ENCODE data around the gene RBM39.
A peak's percentile ranks its signal among the peaks of the same experiment; 100 is the strongest.
"Not testable (repeated sequence)": the region's sequence is repeated elsewhere in the genome, so short reads cannot be mapped to it uniquely, and the experiment has no call there.

RBM39 gene

GRCh38 chr20:35706591-35707529 lies 35.2 kb downstream of the RBM39 start:
- not testable (repeated sequence) for DNase-seq (ENCODE audit: low spot score)

DNA sequence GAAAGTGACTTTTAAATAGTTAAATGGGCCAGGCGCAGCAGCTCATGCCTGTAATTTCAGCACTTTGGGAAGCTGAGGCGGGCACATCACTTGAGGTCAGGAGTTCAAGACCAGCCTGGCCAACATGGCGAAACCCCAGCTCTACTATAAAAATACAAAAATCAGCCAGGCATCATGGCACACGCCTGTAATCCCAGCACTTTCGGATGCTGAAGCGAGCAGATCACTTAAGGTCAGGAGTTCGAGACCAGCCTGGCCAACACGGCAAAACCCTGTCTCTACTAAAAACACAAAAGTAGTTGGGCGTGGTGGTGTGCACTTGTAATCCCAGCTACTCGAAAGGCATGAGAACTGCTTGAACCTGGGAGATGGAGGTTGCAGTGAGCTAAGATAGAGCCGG lies 36.2 kb downstream of the RBM39 start:
- DNase-seq (ENCODE audit: low spot score) = not testable (repeated sequence)

GRCh38 chr20:35704514-35705261 lies 37.4 kb downstream of the RBM39 start:
- no peak for DNase-seq (ENCODE audit: low spot score)

GRCh38 chr20:35702824-35703695 lies 39.0 kb downstream of the RBM39 start:
- DNase-seq (ENCODE audit: low spot score) = no peak

DNA sequence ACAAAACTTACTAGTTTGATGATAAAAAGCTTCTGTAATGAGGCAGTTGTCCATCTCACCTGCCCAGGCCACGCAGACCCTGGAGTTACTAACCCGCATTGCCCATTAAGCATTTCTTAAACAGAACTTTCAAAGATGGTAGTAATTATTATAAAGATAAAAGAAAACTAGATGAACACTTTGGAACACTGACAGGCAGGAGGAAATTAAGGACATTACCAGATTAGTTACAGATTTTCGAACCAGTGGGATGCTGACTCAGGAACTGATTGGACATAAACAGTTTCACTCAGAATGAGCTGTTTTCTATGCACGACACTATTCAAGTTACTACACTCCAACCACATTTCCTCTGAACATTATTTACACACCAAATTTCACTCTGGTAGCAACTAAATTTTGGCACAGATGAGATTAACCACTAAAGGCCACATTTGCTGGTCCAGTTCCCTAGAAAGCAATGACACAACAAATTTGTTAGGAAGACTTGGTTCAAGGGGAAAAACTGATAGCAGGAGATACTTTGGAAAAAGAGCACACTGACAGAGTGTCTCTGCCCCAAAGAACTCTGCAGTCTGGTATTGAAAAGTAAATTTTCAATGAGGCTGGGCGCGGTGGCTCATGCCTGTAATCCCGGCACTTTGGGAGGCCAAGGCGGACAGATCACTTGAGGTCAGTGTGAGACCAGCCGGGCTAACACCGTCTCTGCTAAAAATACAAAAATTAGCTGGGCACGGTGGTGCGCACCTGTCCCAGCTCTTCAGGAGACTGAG lies 39.8 kb downstream of the RBM39 start:
- DNase-seq (ENCODE audit: low spot score) = no peak

- DNase-seq (ENCODE audit: low spot score) = no peak
Measured at GRCh38 chr20:35700625-35701148, 41.4 kb downstream of the RBM39 start.

GRCh38 chr20:35699957-35700624 lies 42.0 kb downstream of the RBM39 start:
- DNase-seq (ENCODE audit: low spot score) = no peak

DNA sequence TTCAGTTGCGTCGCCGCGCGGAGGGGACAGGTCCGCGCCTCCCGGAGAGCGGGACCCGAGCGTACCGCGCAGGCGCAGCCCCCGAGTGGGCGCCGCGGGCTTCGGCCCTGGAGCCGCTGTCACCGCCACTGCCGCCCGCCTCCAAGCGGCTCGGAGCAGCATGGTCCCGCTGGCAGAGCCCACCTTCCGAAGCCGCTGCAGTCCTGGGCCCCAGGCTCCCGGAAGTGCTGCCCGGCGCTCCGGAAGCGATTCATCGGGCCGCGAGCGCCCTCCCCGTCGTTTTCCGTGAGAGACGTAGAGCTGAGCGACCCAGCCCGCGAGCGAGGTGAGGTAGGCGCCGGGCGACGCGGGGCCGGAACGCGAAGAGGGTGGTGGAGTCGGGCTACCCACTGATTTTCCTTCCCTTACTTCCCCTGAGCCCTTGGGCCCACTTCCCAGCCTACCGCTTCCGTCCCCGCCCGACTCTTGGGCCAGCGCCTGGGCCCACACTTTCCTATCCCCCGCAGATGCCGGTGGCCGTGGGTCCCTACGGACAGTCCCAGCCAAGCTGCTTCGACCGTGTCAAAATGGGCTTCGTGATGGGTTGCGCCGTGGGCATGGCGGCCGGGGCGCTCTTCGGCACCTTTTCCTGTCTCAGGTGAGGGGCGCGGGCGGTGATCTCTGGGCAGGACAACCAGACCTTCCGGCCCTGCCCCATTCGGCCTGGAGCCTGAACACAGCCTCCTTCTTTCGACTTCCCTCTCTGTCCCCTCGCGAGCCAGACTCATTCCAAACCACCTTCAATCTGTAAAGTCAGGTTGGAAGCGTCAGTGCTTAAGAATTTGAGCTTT lies 42.7 kb downstream of the RBM39 start, which contains the start of the genes NFS1 and ROMO1:
TSS of gene NFS1 (minus strand) at position 226 of the 830 bp plus-strand sequence. CDS start at position 162, 64 bp downstream.
TSS of gene ROMO1 (plus strand) at position 279 of the 830 bp plus-strand sequence. CDS start at position 507, 228 bp downstream.
- DNase-seq (ENCODE audit: low spot score) = peak; percentile 75

GRCh38 chr20:35698298-35699126 lies 43.5 kb downstream of the RBM39 start:
- DNase-seq (ENCODE audit: low spot score) = no peak

- DNase-seq (ENCODE audit: low spot score) = no peak
Measured at GRCh38 chr20:35697696-35698297, 44.3 kb downstream of the RBM39 start.

GRCh38 chr20:35695978-35696377 lies 46.1 kb downstream of the RBM39 start:
- no peak for DNase-seq (ENCODE audit: low spot score)

DNA sequence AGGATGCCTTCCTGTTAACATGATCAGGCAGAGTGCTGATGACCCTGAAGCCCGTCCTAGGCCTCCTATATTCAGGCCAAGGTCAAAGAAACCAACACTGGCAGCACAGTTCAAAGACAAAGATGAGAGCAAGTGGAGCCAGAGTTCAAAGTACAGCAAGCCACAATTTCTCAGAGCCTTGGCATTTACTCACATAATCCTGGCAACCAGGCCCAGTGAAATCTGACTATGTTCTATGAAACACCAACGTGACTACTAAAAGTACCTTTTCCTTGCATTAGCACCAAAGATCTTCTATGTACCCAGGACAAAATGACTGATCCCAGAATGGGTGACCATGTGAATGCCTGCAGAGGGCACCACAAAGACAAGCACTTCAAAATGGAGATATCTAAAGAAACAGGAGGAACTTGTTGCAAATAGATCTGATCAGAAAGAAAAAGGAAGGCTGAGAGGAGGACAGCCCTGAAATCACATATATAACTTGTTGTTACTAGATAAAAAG lies 46.8 kb downstream of the RBM39 start:
- DNase-seq (ENCODE audit: low spot score) = no peak

GRCh38 chr20:35690265-35690664 lies 51.8 kb downstream of the RBM39 start:
- DNase-seq (ENCODE audit: low spot score) = no peak

- DNase-seq (ENCODE audit: low spot score) = not testable (repeated sequence)
Measured at GRCh38 chr20:35686872-35687271, 55.2 kb downstream of the RBM39 start.

DNA sequence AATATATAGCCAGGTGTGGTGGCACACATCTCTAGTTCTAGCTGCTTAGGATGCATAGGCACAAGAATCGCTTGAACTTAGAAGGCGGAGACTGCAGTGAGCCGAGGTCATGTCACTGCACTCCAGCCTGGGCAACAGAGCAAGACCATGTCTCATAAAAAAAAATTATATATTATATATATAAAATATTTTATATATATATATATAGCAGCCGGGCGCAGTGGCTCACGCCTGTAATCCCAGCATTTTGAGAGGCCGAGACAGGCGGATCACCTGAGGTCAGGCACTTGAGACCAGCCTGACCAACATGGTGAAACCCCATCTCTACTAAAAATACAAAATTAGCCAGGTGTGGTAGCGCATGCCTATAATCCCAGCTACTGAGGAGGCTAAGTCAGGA lies 56.7 kb downstream of the RBM39 start:
- not testable (repeated sequence) for DNase-seq (ENCODE audit: low spot score)

DNA sequence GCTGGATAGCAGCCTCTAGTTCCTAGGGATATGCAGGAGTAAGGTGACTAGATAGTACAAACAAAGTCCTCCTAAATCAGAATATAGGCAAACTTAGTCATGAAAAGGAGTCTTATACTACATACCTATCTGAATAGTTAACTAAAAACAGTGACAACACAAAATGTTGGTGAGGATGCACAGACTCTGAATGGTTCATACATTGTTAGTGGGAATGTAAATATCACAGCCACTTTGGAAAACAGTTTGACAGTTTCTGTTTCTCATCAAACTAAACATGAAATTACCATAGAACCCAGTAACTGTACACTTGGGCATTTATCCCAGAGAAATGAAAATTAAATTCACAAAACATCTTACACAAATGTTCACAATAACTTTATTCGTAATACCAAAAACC lies 60.1 kb downstream of the RBM39 start:
- no peak for DNase-seq (ENCODE audit: low spot score)

- no peak for DNase-seq (ENCODE audit: low spot score)
Measured at GRCh38 chr20:35680452-35681183, 61.4 kb downstream of the RBM39 start.

All from pons (tissue), 1 donor.